Activated naive CD4-positive, alpha-beta T cell treated with anti-CD3 and anti-CD28 coated beads for 36 hours (primary cell): ENCODE results near the gene AP4S1. TPM values are rescaled to one million over a fixed set of nuclear protein-coding genes. Genes with fewer than 3 reads are reported as not detected.
"Not testable (repeated sequence)": the region's sequence is repeated elsewhere in the genome, so short reads cannot be mapped to it uniquely, and the experiment has no call there.

Experiments used
- CTCF ChIA-PET: fragments of 350-600 bp; sonication (Branson Sonifier 250); formaldehyde crosslinking; loops from one replicate; lab custom pipeline; 2021; ENCODE audit warnings: antibody characterized with exemption; lab: Charles Lee
- DNase-seq: peaks from one replicate; pipeline ENCODE4 v3.0.0-alpha.2; 2020
- H3K27ac Mint-ChIP-seq: one replicate; pipeline ENCODE4 v1.8.0; 2021; ENCODE audit warnings: mild to moderate bottlenecking, mixed read lengths
- H3K27me3 Mint-ChIP-seq: one replicate; pipeline ENCODE4 v1.8.0; 2021; ENCODE audit warnings: low read depth, mixed read lengths
- H3K36me3 Mint-ChIP-seq: one replicate; pipeline ENCODE4 v1.8.0; 2021; ENCODE audit warnings: low read depth, mixed read lengths
- H3K4me1 Mint-ChIP-seq: one replicate; pipeline ENCODE4 v1.8.0; 2021; ENCODE audit warnings: low read depth, mixed read lengths
- H3K4me3 Mint-ChIP-seq: one replicate; pipeline ENCODE4 v1.8.0; 2021; ENCODE audit warnings: mild to moderate bottlenecking, moderate library complexity, mixed read lengths
- H3K9me3 Mint-ChIP-seq: one replicate; pipeline ENCODE4 v1.8.0; 2021; ENCODE audit warnings: mixed read lengths
- intact Hi-C: fragments of 100-400 bp; cut with micrococcal nuclease; formaldehyde crosslinking; loops from one replicate; pipeline ENCODE4 v1.15.1; 2023
- total RNA-seq, 2 experiments: library from RNA; stranded (reverse); gene quantifications; one replicate each; pipeline ENCODE4 v1.2.3, GENCODE V29; 2021

Gene AP4S1
- total RNA-seq, 2 experiments from 2014 or later, result 1.6 to 2.9 TPM

GRCh38 chr14:30994681-30995620 lies 30.5 kb upstream of the AP4S1 start:
- H3K36me3 Mint-ChIP-seq, result peaks cover 19% of the 10 kb centered on the region
- peak overlapping the region; percentile 10 for H3K4me3 Mint-ChIP-seq
- H3K27ac Mint-ChIP-seq, result peak overlapping the region; percentile 66
- intact Hi-C loops, result loop anchor here (1.0 to 2.0 kb wide), 3 partner anchors 25 to 214 kb away; partner anchors contain the start of gene STRN3
- H3K27me3 Mint-ChIP-seq, result no peaks in the 10 kb centered on the region
- H3K9me3 Mint-ChIP-seq, result peaks cover 10% of the 10 kb centered on the region
- CTCF ChIA-PET, result interaction anchor here (0.6 kb wide), 1 partner anchor 53 kb away, joined by 4 read pairs; no protein-coding TSS in a partner anchor
- no peak for DNase-seq
- H3K4me1 Mint-ChIP-seq, result peaks cover 47% of the 10 kb centered on the region

- Mint-ChIP-seq H3K9me3 (peaks cover 10% of the 10 kb centered on the region), H3K27me3 (no peaks in the 10 kb centered on the region), H3K4me3 (no peak overlapping the region), H3K27ac (no peak overlapping the region), H3K4me1 (peaks cover 47% of the 10 kb centered on the region), H3K36me3 (peaks cover 21% of the 10 kb centered on the region)
- no peak for DNase-seq
- intact Hi-C loops, result loop anchor here (2.0 kb wide), 1 partner anchor 213 kb away; no protein-coding TSS in a partner anchor
- CTCF ChIA-PET, result no interaction called here
Measured at GRCh38 chr14:30995689-30996088, 29.8 kb upstream of the AP4S1 start.

GRCh38 chr14:30996892-30997659 lies 28.4 kb upstream of the AP4S1 start:
- H3K9me3 Mint-ChIP-seq, result peaks cover 10% of the 10 kb centered on the region
- intact Hi-C loops, result no loop called here
- no peak overlapping the region for H3K4me3 Mint-ChIP-seq
- DNase-seq, result no peak
- CTCF ChIA-PET, result no interaction called here
- H3K27me3 Mint-ChIP-seq, result no peaks in the 10 kb centered on the region
- peaks cover 43% of the 10 kb centered on the region for H3K4me1 Mint-ChIP-seq
- peaks cover 32% of the 10 kb centered on the region for H3K36me3 Mint-ChIP-seq
- no peak overlapping the region for H3K27ac Mint-ChIP-seq

DNA sequence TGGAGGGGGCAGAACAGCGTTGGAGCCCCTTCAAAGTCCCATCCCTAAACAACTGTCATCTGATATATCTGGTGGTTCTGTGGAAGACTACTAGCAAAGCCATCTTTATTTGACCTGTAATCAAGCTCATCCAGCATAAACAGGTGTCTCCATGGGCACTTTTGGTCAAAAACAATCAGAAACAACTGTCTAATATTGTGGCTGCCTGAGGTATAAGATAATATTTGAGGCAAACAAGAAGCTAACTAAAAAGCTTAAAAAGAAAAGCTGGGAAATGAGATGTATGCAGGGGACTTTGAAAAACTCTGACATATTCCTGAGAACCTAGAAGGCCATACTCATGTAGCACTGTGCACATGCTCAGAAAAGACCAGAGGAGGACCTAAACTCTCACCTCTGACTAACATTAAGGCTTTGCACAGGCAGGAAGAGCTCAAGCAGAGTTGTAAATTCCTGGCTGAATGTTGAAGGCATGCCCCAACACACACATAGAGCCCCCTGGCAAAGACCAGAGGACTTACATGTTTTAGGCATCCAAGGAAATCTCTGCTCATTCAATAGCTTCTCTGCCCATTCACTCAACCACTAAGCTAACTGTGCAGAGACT lies 27.2 kb upstream of the AP4S1 start:
- CTCF ChIA-PET, result no interaction called here
- DNase-seq, result no peak
- Mint-ChIP-seq H3K4me3 (no peak overlapping the region), H3K36me3 (peaks cover 36% of the 10 kb centered on the region), H3K27ac (no peak overlapping the region), H3K4me1 (peaks cover 40% of the 10 kb centered on the region), H3K27me3 (no peaks in the 10 kb centered on the region), H3K9me3 (peaks cover 10% of the 10 kb centered on the region)
- intact Hi-C loops, result no loop called here

GRCh38 chr14:30999038-30999773 lies 26.2 kb upstream of the AP4S1 start:
- Mint-ChIP-seq H3K9me3 (peaks cover 10% of the 10 kb centered on the region), H3K27me3 (no peaks in the 10 kb centered on the region), H3K4me1 (peaks cover 35% of the 10 kb centered on the region), H3K4me3 (no peak overlapping the region), H3K36me3 (peaks cover 38% of the 10 kb centered on the region), H3K27ac (no peak overlapping the region)
- DNase-seq, result no peak
- CTCF ChIA-PET, result no interaction called here
- intact Hi-C loops, result no loop called here

DNA sequence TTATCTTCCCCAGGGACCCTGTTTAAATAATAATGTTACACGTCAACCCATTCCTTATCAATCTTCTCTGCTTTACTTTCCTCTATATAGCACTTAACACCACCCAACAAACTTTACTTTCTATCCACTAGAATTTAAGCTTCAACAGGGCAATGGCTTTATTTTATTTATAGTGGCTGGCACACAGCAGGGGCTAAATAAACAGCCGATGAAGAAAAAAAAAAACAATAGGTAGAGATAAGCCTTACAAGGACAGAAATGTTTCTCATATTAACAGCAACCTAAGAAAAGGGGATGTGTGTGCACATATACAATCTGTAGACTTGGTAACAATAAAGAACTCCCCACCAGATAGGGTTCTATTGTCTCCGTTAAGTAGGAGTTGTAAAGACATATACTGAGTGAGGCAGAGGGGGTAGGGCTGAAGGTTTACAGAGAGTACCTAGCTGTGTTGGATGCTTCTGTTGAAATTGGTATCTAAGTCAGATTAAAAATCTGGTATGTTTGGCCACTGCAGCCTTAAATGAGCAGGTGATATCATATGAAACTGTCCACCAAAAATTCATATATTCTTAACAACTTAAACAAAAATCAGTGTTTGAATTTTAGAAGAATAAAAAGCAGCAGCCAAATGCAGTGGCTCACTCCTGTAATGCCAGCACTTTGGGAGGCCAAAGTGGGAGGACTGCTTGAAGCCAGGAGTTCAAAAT lies 24.7 kb upstream of the AP4S1 start:
- intact Hi-C loops, result no loop called here
- H3K9me3 Mint-ChIP-seq, result peaks cover 10% of the 10 kb centered on the region
- no peak overlapping the region for H3K4me3 Mint-ChIP-seq
- DNase-seq, result no peak
- no peaks in the 10 kb centered on the region for H3K27me3 Mint-ChIP-seq
- peaks cover 23% of the 10 kb centered on the region for H3K4me1 Mint-ChIP-seq
- peaks cover 45% of the 10 kb centered on the region for H3K36me3 Mint-ChIP-seq
- no peak overlapping the region for H3K27ac Mint-ChIP-seq
- CTCF ChIA-PET, result interaction anchor here (0.6 kb wide), 1 partner anchor 49 kb away, joined by 5 read pairs; no protein-coding TSS in a partner anchor

- no peak for DNase-seq
- H3K27me3 Mint-ChIP-seq, result no peaks in the 10 kb centered on the region
- CTCF ChIA-PET, result no interaction called here
- peaks cover 45% of the 10 kb centered on the region for H3K36me3 Mint-ChIP-seq
- H3K27ac Mint-ChIP-seq, result no peak overlapping the region
- H3K4me1 Mint-ChIP-seq, result peaks cover 18% of the 10 kb centered on the region
- intact Hi-C loops, result no loop called here
- H3K9me3 Mint-ChIP-seq, result peaks cover 10% of the 10 kb centered on the region
- H3K4me3 Mint-ChIP-seq, result no peak overlapping the region
Measured at GRCh38 chr14:31001339-31001658, 24.1 kb upstream of the AP4S1 start.

DNA sequence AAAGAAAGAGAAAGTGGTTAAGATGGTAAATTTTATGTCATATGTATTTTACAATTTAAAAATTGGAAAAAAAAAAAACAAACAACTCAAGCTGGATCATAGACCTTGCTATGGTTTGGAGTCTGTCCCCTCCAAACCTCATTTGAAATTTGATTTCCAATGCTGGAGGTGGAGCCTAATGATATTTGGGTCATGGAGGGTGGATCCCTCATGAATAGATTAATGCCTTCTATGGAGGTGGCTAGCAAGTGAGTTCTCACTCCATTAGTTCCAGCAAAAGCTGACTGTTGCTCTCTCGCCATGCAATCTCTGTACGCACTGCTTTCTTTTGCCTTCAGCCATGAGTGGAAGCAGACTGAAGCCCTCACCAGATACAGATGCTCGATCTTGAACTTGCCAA lies 22.2 kb upstream of the AP4S1 start:
- Mint-ChIP-seq H3K4me1 (peaks cover 8% of the 10 kb centered on the region), H3K36me3 (peaks cover 46% of the 10 kb centered on the region), H3K27me3 (no peaks in the 10 kb centered on the region), H3K9me3 (peaks cover 4% of the 10 kb centered on the region), H3K27ac (no peak overlapping the region), H3K4me3 (no peak overlapping the region)
- intact Hi-C loops, result no loop called here
- DNase-seq, result no peak
- CTCF ChIA-PET, result interaction anchor here (2.2 kb wide), 1 partner anchor 23 kb away, joined by 7 read pairs; no protein-coding TSS in a partner anchor

- H3K27ac Mint-ChIP-seq, H3K27me3 Mint-ChIP-seq, H3K9me3 Mint-ChIP-seq, DNase-seq, H3K4me3 Mint-ChIP-seq, intact Hi-C loops, H3K4me1 Mint-ChIP-seq: not testable (repeated sequence)
- CTCF ChIA-PET, result interaction anchor here (2.2 kb wide), 1 partner anchor 23 kb away, joined by 7 read pairs; no protein-coding TSS in a partner anchor
- peaks cover 40% of the 10 kb centered on the region for H3K36me3 Mint-ChIP-seq
Measured at GRCh38 chr14:31004007-31004406, 21.4 kb upstream of the AP4S1 start.

GRCh38 chr14:31006703-31007102 lies 18.7 kb upstream of the AP4S1 start:
- CTCF ChIA-PET, result no interaction called here
- H3K4me3 Mint-ChIP-seq, result no peak overlapping the region

GRCh38 chr14:31009836-31010574 lies 15.4 kb upstream of the AP4S1 start:
- Mint-ChIP-seq H3K36me3 (peaks cover 15% of the 10 kb centered on the region), H3K27ac (no peak overlapping the region), H3K27me3 (no peaks in the 10 kb centered on the region), H3K4me3 (no peak overlapping the region), H3K9me3 (no peaks in the 10 kb centered on the region), H3K4me1 (peaks cover 6% of the 10 kb centered on the region)
- DNase-seq, result no peak
- intact Hi-C loops, result no loop called here
- CTCF ChIA-PET, result no interaction called here

More at GRCh38 chr14:31006703-31007102, 18.7 kb upstream of the AP4S1 start:
- H3K27ac Mint-ChIP-seq, result no peak overlapping the region
- DNase-seq, result no peak
- intact Hi-C loops, result no loop called here
- H3K36me3 Mint-ChIP-seq, result peaks cover 22% of the 10 kb centered on the region
- no peaks in the 10 kb centered on the region for H3K9me3 Mint-ChIP-seq
- peaks cover 6% of the 10 kb centered on the region for H3K4me1 Mint-ChIP-seq
- H3K27me3 Mint-ChIP-seq, result no peaks in the 10 kb centered on the region
